Neural progenitor cell (in vitro differentiated cells): ENCODE results near the gene PTPRCAP. TPM values are rescaled to one million over a fixed set of nuclear protein-coding genes. Genes with fewer than 3 reads are reported as not detected.
A peak's percentile ranks its signal among the peaks of the same experiment; 100 is the strongest.

Source experiments
- DNase-seq: peaks from one replicate; pipeline ENCODE4 v3.0.0-alpha.2; 2016; ENCODE audit warnings: low spot score
- H2AFZ ChIP-seq: fragments of 200-600 bp; sonication (generic); replicated peaks from 2 replicates; pipeline ENCODE4 v1.6.1; 2016; ENCODE audit warnings: antibody characterized with exemption
- H3F3A ChIP-seq: fragments of 200-600 bp; sonication (generic); 2 replicates; pipeline ENCODE4 v1.6.1; 2016; ENCODE audit warnings: antibody characterized with exemption, low read depth
- H3K27ac ChIP-seq: fragments of 200-600 bp; sonication (generic); 2 replicates; pipeline ENCODE4 v1.5.1; 2016; ENCODE audit warnings: mild to moderate bottlenecking
- H3K27me3 ChIP-seq: fragments of 200-600 bp; sonication (generic); 2 replicates; pipeline ENCODE4 v1.6.1; 2016; ENCODE audit warnings: mild to moderate bottlenecking, moderate library complexity
- H3K36me3 ChIP-seq: fragments of 200-600 bp; sonication (generic); 2 replicates; pipeline ENCODE4 v1.5.1; 2016
- H3K4me1 ChIP-seq: fragments of 200-600 bp; sonication (generic); 2 replicates; pipeline ENCODE4 v1.6.1; 2016; ENCODE audit warnings: mixed run types
- H3K4me2 ChIP-seq: fragments of 200-600 bp; sonication (generic); 2 replicates; pipeline ENCODE4 v1.6.1; 2016
- H3K4me3 ChIP-seq: fragments of 200-600 bp; sonication (generic); 2 replicates; pipeline ENCODE4 v1.5.1; 2016
- H3K79me2 ChIP-seq: fragments of 200-600 bp; sonication (generic); 2 replicates; pipeline ENCODE4 v1.6.1; 2016; ENCODE audit warnings: low read depth
- H3K9ac ChIP-seq: fragments of 200-600 bp; sonication (generic); 2 replicates; pipeline ENCODE4 v1.6.1; 2016
- H3K9me3 ChIP-seq: fragments of 200-600 bp; sonication (generic); 2 replicates; pipeline ENCODE4 v1.5.1; 2016; ENCODE audit warnings: low read depth
- H4K20me1 ChIP-seq: fragments of 200-600 bp; sonication (generic); 2 replicates; pipeline ENCODE4 v1.6.1; 2016; ENCODE audit warnings: low read depth
- H3K27ac Mint-ChIP-seq: 3 replicates; pipeline ENCODE4 v1.8.0; 2021; ENCODE audit warnings: mixed read lengths
- H3K27me3 Mint-ChIP-seq: 2 replicates; pipeline ENCODE4 v1.8.0; 2022; ENCODE audit warnings: low read depth, mild to moderate bottlenecking, inconsistent platforms, moderate library complexity, mixed read lengths; ENCODE audit not compliant: insufficient read depth
- H3K36me3 Mint-ChIP-seq: 3 replicates; pipeline ENCODE4 v1.8.0; 2021; ENCODE audit warnings: mixed read lengths
- H3K4me1 Mint-ChIP-seq: 3 replicates; pipeline ENCODE4 v1.8.0; 2021; ENCODE audit warnings: mixed read lengths
- H3K4me3 Mint-ChIP-seq: 3 replicates; pipeline ENCODE4 v1.8.0; 2021; ENCODE audit warnings: mild to moderate bottlenecking, moderate library complexity, mixed read lengths
- H3K9me3 Mint-ChIP-seq: 3 replicates; pipeline ENCODE4 v1.8.0; 2020; ENCODE audit warnings: mixed read lengths
- EZH2 ChIP-seq: fragments of 200-600 bp; sonication (generic); IDR thresholded peaks from 2 replicates; pipeline ENCODE4 v1.6.1; 2017; ENCODE audit warnings: antibody characterized with exemption, mild to moderate bottlenecking, moderate library complexity
- EZH2phosphoT487 ChIP-seq: fragments of 200-600 bp; sonication (generic); IDR thresholded peaks from 2 replicates; pipeline ENCODE4 v1.6.1; 2017; ENCODE audit warnings: antibody characterized with exemption
- total RNA-seq: library from RNA; depleted of rRNA; stranded (reverse); fragments of >200 nt; gene quantifications from 2 replicates; pipeline ENCODE4 v1.2.3, GENCODE V29; 2015; ENCODE audit warnings: low replicate concordance
- TF ChIP-seq, protein P1 (sequence below): fragments of 200-600 bp; sonication (generic); IDR thresholded peaks from 2 replicates; pipeline ENCODE4 v1.5.1; 2017; ENCODE audit warnings: antibody characterized with exemption, mild to moderate bottlenecking

The PTPRCAP gene
- total RNA-seq, 1 donor from 2014 or later, result not detected

DNA sequence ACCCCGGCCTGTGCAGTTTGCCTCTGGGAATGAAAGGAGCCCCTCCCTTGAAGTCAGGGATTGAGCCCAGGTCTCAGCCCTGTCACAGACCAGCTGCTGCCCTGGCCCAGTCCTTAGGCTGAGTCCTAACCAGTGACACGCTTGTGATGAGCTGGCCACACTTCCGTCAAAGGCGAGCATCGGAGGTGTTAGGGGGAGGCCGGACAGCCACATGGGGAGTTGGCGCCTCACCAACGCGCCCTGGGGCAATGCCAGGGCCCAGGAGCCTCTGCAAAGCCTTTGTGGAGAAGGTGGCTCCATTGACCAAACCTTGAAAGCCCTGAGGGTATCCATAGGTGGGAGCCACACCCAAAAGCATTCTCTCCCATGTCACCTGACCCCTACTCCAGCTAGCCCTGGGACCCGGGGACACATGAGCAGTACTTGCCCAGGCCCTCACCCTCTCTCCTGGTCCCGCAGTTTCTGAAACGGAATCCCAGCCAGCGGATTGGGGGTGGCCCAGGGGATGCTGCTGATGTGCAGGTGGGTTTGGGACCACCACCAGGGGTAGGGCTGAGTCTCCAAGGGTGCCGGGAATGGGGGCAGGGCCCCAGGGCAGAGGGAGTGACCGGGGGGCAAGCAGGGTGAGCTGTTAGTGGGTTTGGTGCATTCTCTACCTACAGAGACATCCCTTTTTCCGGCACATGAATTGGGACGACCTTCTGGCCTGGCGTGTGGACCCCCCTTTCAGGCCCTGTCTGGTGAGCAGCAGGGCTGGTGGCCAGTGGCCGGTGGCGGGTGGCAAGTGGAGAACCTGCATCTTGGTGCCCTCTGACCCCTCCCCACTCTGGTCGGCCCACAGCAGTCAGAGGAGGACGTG lies 3.7 kb downstream of the PTPRCAP start:
- Histone ChIP-seq H3K4me1 (peaks cover 4% of the 10 kb centered on the region), H3K27ac (no peak overlapping the region), H2AFZ (no peak overlapping the region), H3K9ac (no peak overlapping the region), H3K36me3 (no peaks in the 10 kb centered on the region), H3K4me3 (no peak overlapping the region), H3K79me2 (peaks cover 8% of the 10 kb centered on the region), H3K4me2 (no peak overlapping the region), H4K20me1 (no peaks in the 10 kb centered on the region), H3F3A (no peaks in the 10 kb centered on the region), H3K27me3 (no peaks in the 10 kb centered on the region), H3K9me3 (no peaks in the 10 kb centered on the region)
- DNase-seq, result no peak
- TF ChIP-seq, protein P1, sequence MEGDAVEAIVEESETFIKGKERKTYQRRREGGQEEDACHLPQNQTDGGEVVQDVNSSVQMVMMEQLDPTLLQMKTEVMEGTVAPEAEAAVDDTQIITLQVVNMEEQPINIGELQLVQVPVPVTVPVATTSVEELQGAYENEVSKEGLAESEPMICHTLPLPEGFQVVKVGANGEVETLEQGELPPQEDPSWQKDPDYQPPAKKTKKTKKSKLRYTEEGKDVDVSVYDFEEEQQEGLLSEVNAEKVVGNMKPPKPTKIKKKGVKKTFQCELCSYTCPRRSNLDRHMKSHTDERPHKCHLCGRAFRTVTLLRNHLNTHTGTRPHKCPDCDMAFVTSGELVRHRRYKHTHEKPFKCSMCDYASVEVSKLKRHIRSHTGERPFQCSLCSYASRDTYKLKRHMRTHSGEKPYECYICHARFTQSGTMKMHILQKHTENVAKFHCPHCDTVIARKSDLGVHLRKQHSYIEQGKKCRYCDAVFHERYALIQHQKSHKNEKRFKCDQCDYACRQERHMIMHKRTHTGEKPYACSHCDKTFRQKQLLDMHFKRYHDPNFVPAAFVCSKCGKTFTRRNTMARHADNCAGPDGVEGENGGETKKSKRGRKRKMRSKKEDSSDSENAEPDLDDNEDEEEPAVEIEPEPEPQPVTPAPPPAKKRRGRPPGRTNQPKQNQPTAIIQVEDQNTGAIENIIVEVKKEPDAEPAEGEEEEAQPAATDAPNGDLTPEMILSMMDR, result no peak
- no peak for TF ChIP-seq EZH2phosphoT487
- TF ChIP-seq EZH2, result no peak
- peaks cover 2% of the 10 kb centered on the region for H3K27me3 Mint-ChIP-seq
- no peak overlapping the region for H3K4me3 Mint-ChIP-seq
- H3K9me3 Mint-ChIP-seq, result no peaks in the 10 kb centered on the region
- H3K27ac Mint-ChIP-seq, result no peak overlapping the region
- peaks cover 12% of the 10 kb centered on the region for H3K36me3 Mint-ChIP-seq
- peaks cover 7% of the 10 kb centered on the region for H3K4me1 Mint-ChIP-seq

DNA sequence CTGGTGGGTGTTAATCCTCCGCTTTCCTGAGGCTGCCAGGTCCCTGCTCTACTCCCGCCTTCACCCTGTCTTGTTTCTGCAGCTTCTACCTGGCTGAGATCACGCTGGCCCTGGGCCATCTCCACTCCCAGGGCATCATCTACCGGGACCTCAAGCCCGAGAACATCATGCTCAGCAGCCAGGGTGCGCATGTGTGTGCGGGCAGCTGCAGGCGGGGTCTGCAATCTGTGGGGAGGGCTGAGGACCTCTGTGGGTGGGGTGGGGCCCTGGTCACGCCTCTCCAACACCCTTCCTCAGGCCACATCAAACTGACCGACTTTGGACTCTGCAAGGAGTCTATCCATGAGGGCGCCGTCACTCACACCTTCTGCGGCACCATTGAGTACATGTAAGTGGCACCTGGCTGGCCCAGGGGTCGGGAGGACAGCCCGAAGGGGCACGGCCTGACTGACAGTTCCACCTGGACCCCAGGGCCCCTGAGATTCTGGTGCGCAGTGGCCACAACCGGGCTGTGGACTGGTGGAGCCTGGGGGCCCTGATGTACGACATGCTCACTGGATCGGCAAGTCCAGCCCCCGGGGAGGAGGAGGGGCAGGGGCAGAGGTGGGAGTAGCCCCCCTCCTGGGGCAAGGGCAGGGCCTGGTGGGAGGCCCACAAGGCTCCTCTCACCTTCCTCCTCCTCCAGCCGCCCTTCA lies 4.7 kb downstream of the PTPRCAP start:
- TF ChIP-seq, protein P1, result no peak
- no peak for TF ChIP-seq EZH2
- TF ChIP-seq EZH2phosphoT487, result no peak
- no peaks in the 10 kb centered on the region for H3K9me3 ChIP-seq
- H3K4me3 Mint-ChIP-seq, result no peak overlapping the region

DNA sequence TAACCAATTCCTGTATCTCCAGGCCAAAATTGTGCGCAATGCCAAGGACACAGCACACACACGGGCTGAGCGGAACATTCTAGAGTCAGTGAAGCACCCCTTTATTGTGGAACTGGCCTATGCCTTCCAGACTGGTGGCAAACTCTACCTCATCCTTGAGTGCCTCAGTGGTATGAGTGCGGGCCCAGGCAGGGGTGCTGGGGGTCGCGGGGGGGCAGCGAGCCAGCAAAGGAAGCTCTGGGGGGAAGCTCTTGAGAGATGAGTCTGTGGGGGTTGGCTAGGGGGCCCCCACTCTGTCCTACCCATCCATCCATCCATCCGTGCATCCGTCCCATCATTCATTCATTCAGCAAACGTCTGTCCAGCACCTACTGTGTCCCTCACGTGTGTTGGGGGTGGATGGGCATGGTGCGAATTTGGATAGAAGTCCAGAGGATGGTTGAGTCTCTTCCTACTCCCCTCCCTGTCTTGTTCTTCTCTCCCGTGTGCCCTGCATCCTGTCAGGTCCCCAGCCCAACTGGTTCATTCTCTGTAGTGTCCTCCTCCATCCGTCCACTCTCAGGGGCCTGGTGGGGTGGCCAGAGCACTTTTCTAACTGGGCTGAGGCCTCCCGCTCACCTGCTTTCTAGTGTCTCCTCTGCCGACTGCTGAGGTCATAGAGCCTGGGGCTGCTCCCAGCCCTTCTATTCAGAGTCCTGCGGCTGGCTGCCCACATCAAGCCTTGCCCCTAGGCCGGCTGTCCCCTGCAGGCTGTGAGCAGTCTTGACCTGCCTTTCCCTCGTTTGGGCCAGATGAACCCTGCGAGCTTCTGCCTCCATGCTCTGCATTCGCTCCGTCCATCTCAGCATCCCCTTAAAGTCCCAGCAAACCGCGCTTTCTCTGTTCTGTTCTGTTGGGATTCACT lies 5.9 kb downstream of the PTPRCAP start:
- H3K4me3 ChIP-seq, result no peak overlapping the region
- H3K9ac ChIP-seq, result no peak overlapping the region
- H2AFZ ChIP-seq, result no peak overlapping the region
- H3K27me3 ChIP-seq, result no peaks in the 10 kb centered on the region
- H3K4me1 ChIP-seq, result peaks cover 9% of the 10 kb centered on the region
- H4K20me1 ChIP-seq, result no peaks in the 10 kb centered on the region
- peaks cover 11% of the 10 kb centered on the region for H3K36me3 Mint-ChIP-seq
- peak overlapping the region; percentile 41 for H3K4me3 Mint-ChIP-seq
- no peak for DNase-seq
- H3K9me3 ChIP-seq, result no peaks in the 10 kb centered on the region
- peak overlapping the region; percentile 2 for H3K27ac Mint-ChIP-seq
- no peak overlapping the region for H3K4me2 ChIP-seq
- peaks cover 4% of the 10 kb centered on the region for H3K27me3 Mint-ChIP-seq
- H3K79me2 ChIP-seq, result peaks cover 12% of the 10 kb centered on the region
- H3K4me1 Mint-ChIP-seq, result peaks cover 12% of the 10 kb centered on the region
- H3K27ac ChIP-seq, result no peak overlapping the region
- H3F3A ChIP-seq, result peaks cover 7% of the 10 kb centered on the region
- TF ChIP-seq, protein P1, result no peak
- TF ChIP-seq EZH2 (no peak), EZH2phosphoT487 (no peak)
- no peaks in the 10 kb centered on the region for H3K36me3 ChIP-seq
- no peaks in the 10 kb centered on the region for H3K9me3 Mint-ChIP-seq

More for the DNA sequence above, 4.7 kb downstream of the PTPRCAP start:
- H3K4me1 Mint-ChIP-seq, result peaks cover 11% of the 10 kb centered on the region
- Histone ChIP-seq H3K4me2 (no peak overlapping the region), H3K79me2 (peaks cover 12% of the 10 kb centered on the region), H3K9ac (no peak overlapping the region), H4K20me1 (no peaks in the 10 kb centered on the region), H2AFZ (no peak overlapping the region), H3K4me1 (peaks cover 5% of the 10 kb centered on the region), H3K27me3 (no peaks in the 10 kb centered on the region), H3K27ac (no peak overlapping the region), H3F3A (peaks cover 3% of the 10 kb centered on the region), H3K36me3 (no peaks in the 10 kb centered on the region), H3K4me3 (no peak overlapping the region)
- H3K27me3 Mint-ChIP-seq, result peaks cover 2% of the 10 kb centered on the region
- no peak for DNase-seq
- no peaks in the 10 kb centered on the region for H3K9me3 Mint-ChIP-seq
- no peak overlapping the region for H3K27ac Mint-ChIP-seq
- H3K36me3 Mint-ChIP-seq, result peaks cover 12% of the 10 kb centered on the region
